Loucy (cell line): ENCODE data around the gene ELL.

ENCODE experiments used
- H2AFZ ChIP-seq: fragments of 200-600 bp; sonication (generic); 2 replicates; pipeline ENCODE4 v1.6.0; 2016; ENCODE audit warnings: antibody characterized with exemption, mild to moderate bottlenecking, low read length, moderate library complexity
- H3F3A ChIP-seq: fragments of 200-600 bp; 2 replicates; pipeline ENCODE4 v1.6.0; 2016; ENCODE audit warnings: antibody characterized with exemption, low read depth, mild to moderate bottlenecking
- H3K27me3 ChIP-seq: fragments of 200-600 bp; sonication (generic); 2 replicates; pipeline ENCODE4 v1.6.1; 2014; ENCODE audit warnings: low read length, mild to moderate bottlenecking; ENCODE audit not compliant: insufficient read depth, poor library complexity, severe bottlenecking
- H3K36me3 ChIP-seq: fragments of 200-600 bp; sonication (generic); 2 replicates; pipeline ENCODE4 v1.6.1; 2016; ENCODE audit warnings: low read length; ENCODE audit not compliant: insufficient read depth
- H3K4me1 ChIP-seq: fragments of 200-600 bp; sonication (generic); 2 replicates; pipeline ENCODE4 v1.5.1; 2014; ENCODE audit warnings: low read length, mild to moderate bottlenecking; ENCODE audit not compliant: insufficient read depth, poor library complexity, severe bottlenecking
- H3K4me2 ChIP-seq: fragments of 200-600 bp; sonication (generic); 2 replicates; pipeline ENCODE4 v1.6.0; 2014; ENCODE audit warnings: antibody characterized with exemption, low read length, low read depth, mild to moderate bottlenecking; ENCODE audit not compliant: poor library complexity, severe bottlenecking
- H3K4me3 ChIP-seq: fragments of 200-600 bp; sonication (generic); 2 replicates; pipeline ENCODE4 v1.5.1; 2014; ENCODE audit warnings: low read length, mild to moderate bottlenecking, mixed read lengths; ENCODE audit not compliant: poor library complexity, severe bottlenecking
- H3K79me2 ChIP-seq: fragments of 200-600 bp; sonication (generic); 2 replicates; pipeline ENCODE4 v1.6.1; 2014; ENCODE audit warnings: low read length; ENCODE audit not compliant: insufficient read depth
- H3K9ac ChIP-seq: fragments of 200-600 bp; sonication (generic); 2 replicates; pipeline ENCODE4 v1.6.0; 2014; ENCODE audit warnings: mild to moderate bottlenecking, low read depth, low read length, moderate library complexity; ENCODE audit not compliant: poor library complexity, severe bottlenecking
- H3K9me2 ChIP-seq: fragments of 200-600 bp; sonication (generic); replicated peaks from 2 replicates; pipeline ENCODE4 v1.6.1; 2016; ENCODE audit warnings: low read depth, low read length, mixed read lengths
- H3K9me3 ChIP-seq: fragments of 200-600 bp; sonication (generic); 2 replicates; pipeline ENCODE4 v1.6.1; 2014; ENCODE audit warnings: mild to moderate bottlenecking, antibody characterized with exemption, low read length, low read depth; ENCODE audit not compliant: insufficient read depth
- H4K20me1 ChIP-seq: fragments of 200-600 bp; sonication (generic); 2 replicates; pipeline ENCODE4 v1.6.0; 2014; ENCODE audit warnings: antibody characterized with exemption, low read length, mild to moderate bottlenecking; ENCODE audit not compliant: insufficient read depth, poor library complexity, severe bottlenecking
- CTCF ChIP-seq: fragments of 200-600 bp; sonication (generic); conservative IDR thresholded peaks from 2 replicates; pipeline ENCODE4 v1.5.1; 2014; ENCODE audit warnings: mild to moderate bottlenecking, antibody characterized with exemption, low read length
- EZH2phosphoT487 ChIP-seq: fragments of 200-600 bp; IDR thresholded peaks from 2 replicates; pipeline ENCODE4 v1.6.1; 2018; ENCODE audit warnings: antibody characterized with exemption, mild to moderate bottlenecking, moderate library complexity, borderline replicate concordance

Gene ELL

DNA sequence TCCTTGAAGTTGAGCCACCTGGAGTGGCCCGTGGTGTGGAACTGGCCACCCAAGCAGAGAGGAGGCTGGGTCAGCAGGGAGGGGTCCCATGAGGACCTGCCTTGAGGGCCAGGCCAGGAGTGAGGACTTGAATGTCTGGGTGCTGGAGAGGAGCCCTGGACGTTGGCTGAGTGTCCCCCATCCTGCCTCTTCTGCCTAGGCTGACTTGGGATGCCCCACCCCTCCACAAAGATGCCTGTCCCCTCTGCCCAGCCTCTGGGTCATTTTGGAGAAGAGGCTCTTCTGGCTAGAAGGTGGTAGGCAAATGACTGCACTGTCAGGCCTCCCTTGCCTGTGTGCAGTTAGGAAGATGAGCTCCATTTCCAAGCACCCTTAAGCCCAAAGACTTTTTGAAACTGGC is 100.9 kb downstream of the ELL start:
- H3F3A ChIP-seq: peaks cover 8% of the 10 kb centered on the region; the same call in 1 of the 2 replicates
- H3K9me2 ChIP-seq: no peaks in the 10 kb centered on the region
- H3K4me2 ChIP-seq: peak overlapping the region; percentile 80
- H3K4me1 ChIP-seq: peaks cover 52% of the 10 kb centered on the region
- H3K79me2 ChIP-seq: peaks cover 66% of the 10 kb centered on the region
- H3K36me3 ChIP-seq: no peaks in the 10 kb centered on the region
- TF ChIP-seq CTCF (no peak), EZH2phosphoT487 (no peak)
- H3K9ac ChIP-seq: peak overlapping the region; percentile 63
- H3K4me3 ChIP-seq: peak overlapping the region; percentile 80
- no peak overlapping the region for H2AFZ ChIP-seq
- H3K27me3 ChIP-seq: no peaks in the 10 kb centered on the region
- H3K9me3 ChIP-seq: no peaks in the 10 kb centered on the region
- H4K20me1 ChIP-seq: peaks cover 35% of the 10 kb centered on the region

- no peaks in the 10 kb centered on the region for H3K36me3 ChIP-seq
Measured at GRCh38 chr19:18419699-18420460, 102.0 kb downstream of the ELL start.

DNA sequence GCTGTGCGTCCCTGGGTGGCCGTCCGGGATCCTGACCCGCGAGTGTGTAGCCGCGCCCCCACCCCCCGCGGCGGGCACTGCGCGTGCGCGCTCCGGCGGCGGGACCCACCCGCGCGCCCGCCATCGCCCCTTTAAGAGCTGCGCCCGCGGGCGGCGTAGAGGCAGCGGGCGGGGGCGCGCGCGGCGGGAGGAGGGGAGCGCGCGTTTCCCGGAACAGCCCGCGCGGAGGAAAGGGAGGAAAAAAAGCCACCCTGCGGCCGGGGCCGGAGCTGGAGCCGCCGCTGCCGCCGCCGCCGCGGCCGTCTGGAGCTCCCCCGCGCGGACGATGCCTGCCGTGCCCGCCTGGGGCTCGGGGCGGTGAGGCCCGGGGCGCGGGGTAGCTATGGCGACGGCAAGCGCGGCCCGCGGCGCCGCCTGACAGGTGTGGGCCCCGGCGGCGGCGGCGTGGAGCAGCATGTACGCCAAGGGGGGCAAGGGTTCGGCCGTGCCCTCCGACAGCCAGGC is 102.6 kb downstream of the ELL start, which contains the start of gene SSBP4:
TSS of gene SSBP4 (plus strand) at position 204 of the 504 bp plus-strand sequence. CDS start at position 455, 251 bp downstream.
- peak within 1 kb of the TSS; percentile 88 for H3K4me2 ChIP-seq
- H3F3A ChIP-seq: peaks cover 17% of the 10 kb centered on the region; the same call in 1 of the 2 replicates
- TF ChIP-seq CTCF: no peak; the same call in 1 of the 2 replicates
- no peaks in the 10 kb centered on the region for H3K9me2 ChIP-seq
- peaks cover 27% of the 10 kb centered on the region for H4K20me1 ChIP-seq
- H3K4me1 ChIP-seq: peaks cover 69% of the 10 kb centered on the region
- peaks cover 49% of the 10 kb centered on the region for H3K79me2 ChIP-seq
- H3K9ac ChIP-seq: peak within 1 kb of the TSS; percentile 86
- no peaks in the 10 kb centered on the region for H3K36me3 ChIP-seq
- peak within 1 kb of the TSS; percentile 80 for H3K4me3 ChIP-seq
- no peak within 1 kb of the TSS for H2AFZ ChIP-seq
- H3K27me3 ChIP-seq: no peaks in the 10 kb centered on the region
- H3K9me3 ChIP-seq: no peaks in the 10 kb centered on the region

More at GRCh38 chr19:18419699-18420460, 102.0 kb downstream of the ELL start:
- Histone ChIP-seq H3K9me3 (no peaks in the 10 kb centered on the region), H2AFZ (no peak overlapping the region), H3K4me3 (peak overlapping the region; percentile 80), H4K20me1 (peaks cover 32% of the 10 kb centered on the region), H3K4me2 (peak overlapping the region; percentile 80), H3K9ac (peak overlapping the region; percentile 63), H3K9me2 (no peaks in the 10 kb centered on the region), H3F3A (peaks cover 11% of the 10 kb centered on the region; the same call in 1 of the 2 replicates), H3K79me2 (peaks cover 55% of the 10 kb centered on the region), H3K4me1 (peaks cover 63% of the 10 kb centered on the region), H3K27me3 (no peaks in the 10 kb centered on the region)
- no peak for TF ChIP-seq CTCF
- no peak for TF ChIP-seq EZH2phosphoT487
